Measurements from ENCODE around the gene RALGPS2. TPM values are rescaled to one million over a fixed set of nuclear protein-coding genes. Genes with fewer than 3 reads are reported as not detected.
A peak's percentile ranks its signal among the peaks of the same experiment; 100 is the strongest.

RALGPS2 gene
- total and polyA plus RNA-seq, 2 of the 13 experiments (the other 11 are each of a cell fraction or from before 2014, with no cell fraction given): 15.6 to 36.0 TPM

GRCh38 chr1:178726087-178726517 is 1.1 kb downstream of the RALGPS2 start:
- Histone ChIP-seq H3K4me2 (ENCODE audit: low read depth, low read length) (peak overlapping the region; percentile 79), H3K27ac (ENCODE audit: extremely low read length, insufficient read depth, low read length) (peak overlapping the region; percentile 95), H3K79me2 (ENCODE audit: insufficient read depth, low read length) (peaks cover 42% of the 10 kb centered on the region), H3K4me1 (ENCODE audit: insufficient read depth, low read length) (peaks cover 33% of the 10 kb centered on the region), H3K9ac (ENCODE audit: insufficient read depth, low read depth, low read length) (peak overlapping the region; percentile 96), H2AFZ (ENCODE audit: low read length) (no peak overlapping the region), H3K27me3 (ENCODE audit: control insufficient read depth in 1 of 2, insufficient read depth in 2 of 2, low read length in 2 of 2) (no peaks in the 10 kb centered on the region), H3K4me3 (replicated peaks in 1 of 3; ENCODE audit: insufficient read depth in 1 of 3, low read depth in 2 of 3, low read length in 3 of 3) (peak overlapping the region; percentile 87 to 95 (median 91)), H4K20me1 (ENCODE audit: insufficient read depth, low read length) (no peaks in the 10 kb centered on the region), H3K9me3 (ENCODE audit: low read length) (no peaks in the 10 kb centered on the region), H3K36me3 (replicated peaks in 1 of 2; ENCODE audit: control insufficient read depth in 1 of 2, insufficient read depth in 2 of 2, low read length in 2 of 2) (no peaks in the 10 kb centered on the region)
- POLR2A ChIA-PET: interaction anchor here (0.8 to 3.1 kb wide), 11 partner anchors 14 to 639 kb away, joined by 3 to 26 read pairs (median 6); no protein-coding TSS in a partner anchor
- intact Hi-C loops (cut with micrococcal nuclease; ENCODE audit: unreplicated experiment): loop anchor here (1.0 to 2.0 kb wide), 2 partner anchors 44 to 183 kb away; no protein-coding TSS in a partner anchor
- FAIRE-seq: peak; percentile 89
- BruUV-seq (replicated peaks): no TSS peak
- peak; percentile 94 for DNase-seq (ENCODE audit: low spot score)
- CTCF ChIA-PET (ENCODE audit: low intra/inter-chr PET ratio, low total read pairs): interaction anchor here (1.7 kb wide), 1 partner anchor 184 kb away, joined by 8 read pairs; no protein-coding TSS in a partner anchor
- in situ Hi-C loops (cut with HindIII; ENCODE audit: extremely low pct_ligation_motif_present, low pct_unique_long_range_greater_than_20kb): loop anchor here (25.0 kb wide), 1 partner anchor 414 kb away; no protein-coding TSS in a partner anchor
- WGBS (ENCODE audit: low lambda C conversion rate): 1% methylated on average over 20 of the region's 21 CpGs
- ATAC-seq: peak; percentile 87
- TF ChIP-seq ARID4A (CRISPR knock-in tag; IDR thresholded peaks at IDR 0.05; ENCODE audit: borderline replicate concordance) (peak; percentile 67; the same call in 1 of the 2 replicates), ZMYM3 (CRISPR knock-in tag; IDR thresholded peaks at IDR 0.05) (no peak), ZNF335 (CRISPR knock-in tag; IDR thresholded peaks at IDR 0.05) (no peak), FOXK2 (IDR thresholded peaks at IDR 0.05) (0 out of 2 replicates have a peak, but pooled peaks have one; percentile 23), ATAD3A (CRISPR knock-in tag; IDR thresholded peaks at IDR 0.05) (no peak), SRSF1 (optimal IDR thresholded peaks at IDR 0.05; ENCODE audit: low read depth, low read length) (no peak), E2F5 (CRISPR knock-in tag; conservative IDR thresholded peaks at IDR 0.05) (no peak), ZNF772 (CRISPR knock-in tag; IDR thresholded peaks at IDR 0.05) (no peak), SIX1 (CRISPR knock-in tag; IDR thresholded peaks at IDR 0.05; ENCODE audit: borderline replicate concordance) (no peak), ZNF33B (CRISPR knock-in tag; IDR thresholded peaks at IDR 0.05) (no peak), LBX2 (CRISPR knock-in tag; IDR thresholded peaks at IDR 0.05; ENCODE audit: borderline replicate concordance) (no peak), ZNF597 (CRISPR knock-in tag; IDR thresholded peaks at IDR 0.05) (no peak), MXI1 (IDR thresholded peaks at IDR 0.05; ENCODE audit: borderline replicate concordance, low read depth, low read length) (peak; percentile 51; the same call in 1 of the 3 replicates), ARNT2 (CRISPR knock-in tag; IDR thresholded peaks at IDR 0.05; ENCODE audit: low read depth) (no peak; the same call in 1 of the 2 replicates), ZNF572 (CRISPR knock-in tag; IDR thresholded peaks at IDR 0.05) (no peak), ZNF503 (CRISPR knock-in tag; IDR thresholded peaks at IDR 0.05) (no peak)

All from HepG2 (cell line).